ENCODE data around the gene STK32B. TPM values are rescaled to one million over a fixed set of nuclear protein-coding genes. Genes with fewer than 3 reads are reported as not detected.
"Not testable (repeated sequence)": the region's sequence is repeated elsewhere in the genome, so short reads cannot be mapped to it uniquely, and the experiment has no call there.

Gene STK32B
- total RNA-seq, 2 donors from 2014 or later, result not detected

DNA sequence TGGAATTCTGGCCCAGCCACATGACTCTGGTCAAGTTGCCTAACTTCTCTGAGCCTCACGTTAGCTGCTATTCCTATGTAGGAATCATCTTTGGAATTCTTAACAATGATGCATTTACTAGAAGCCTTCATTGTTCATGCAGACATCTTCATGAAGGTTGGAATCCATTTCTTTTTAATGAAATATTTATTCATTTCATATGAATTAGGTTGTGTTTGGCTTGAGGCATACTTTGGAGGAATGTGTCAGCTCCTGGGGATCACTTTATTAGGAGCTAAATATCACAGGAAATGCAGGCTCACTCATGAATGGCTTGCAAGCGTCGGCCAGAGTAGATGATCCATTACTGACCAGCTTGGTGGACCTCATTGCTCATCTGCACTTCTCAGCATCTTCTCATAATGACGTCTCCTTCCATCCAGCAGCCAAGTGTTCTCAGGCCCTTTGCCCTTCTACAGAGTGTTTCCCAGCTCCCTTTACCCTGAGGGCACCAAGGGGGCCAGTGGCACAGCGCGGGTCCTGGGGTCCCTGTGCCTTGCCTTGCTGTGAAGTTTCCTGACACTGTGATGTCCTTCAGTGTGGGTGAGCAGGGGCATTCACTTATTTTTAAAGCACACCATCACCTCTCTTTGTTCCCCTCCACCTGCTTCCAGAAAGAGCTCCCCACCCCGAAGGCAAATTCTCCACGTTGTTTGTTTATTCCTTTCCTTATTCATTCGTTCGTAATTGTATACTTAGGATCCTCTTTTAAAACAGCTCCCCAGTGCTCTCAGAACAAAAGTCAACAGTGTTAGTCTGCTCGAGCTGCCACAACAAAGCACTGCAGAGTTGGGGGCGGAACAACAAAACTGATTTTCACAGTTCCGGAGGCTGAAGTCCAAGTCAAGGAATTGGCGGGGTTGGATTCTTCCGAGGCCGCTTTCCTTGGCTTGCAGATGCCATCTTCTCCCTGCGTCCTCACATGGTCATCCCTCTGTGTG, 106.8 kb downstream of the STK32B start:
- Mint-ChIP-seq H3K36me3 (ENCODE audit: low read depth) (no peaks in the 10 kb centered on the region), H3K27ac (no peak overlapping the region), H3K4me3 (no peak overlapping the region), H3K4me1 (no peaks in the 10 kb centered on the region), H3K27me3 (peaks cover 5% of the 10 kb centered on the region), H3K9me3 (no peaks in the 10 kb centered on the region)
- no peak for ATAC-seq (replicated peaks)

DNA sequence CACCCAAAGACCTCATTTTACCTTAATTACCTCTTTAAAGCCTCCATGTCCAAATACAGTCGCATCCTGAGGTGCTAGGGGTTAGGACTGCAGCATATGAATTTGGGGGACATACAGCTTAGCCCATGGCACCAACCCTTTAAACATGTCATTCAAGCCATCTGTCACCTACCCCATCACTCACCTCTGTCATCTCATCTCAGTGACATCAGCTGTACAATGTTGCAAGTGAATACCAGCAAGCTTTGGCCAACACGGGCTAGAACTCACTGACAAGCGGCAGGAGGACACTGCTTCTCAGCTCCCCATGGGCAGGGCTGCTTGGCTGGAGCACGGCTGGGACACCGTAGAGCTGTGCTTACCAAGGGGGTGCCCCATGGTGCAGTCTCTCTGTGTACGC, 107.5 kb downstream of the STK32B start:
- Mint-ChIP-seq H3K9me3 (no peaks in the 10 kb centered on the region), H3K4me1 (no peaks in the 10 kb centered on the region), H3K27me3 (peaks cover 5% of the 10 kb centered on the region), H3K4me3 (no peak overlapping the region), H3K27ac (no peak overlapping the region), H3K36me3 (ENCODE audit: low read depth) (no peaks in the 10 kb centered on the region)
- ATAC-seq (replicated peaks), result no peak

DNA sequence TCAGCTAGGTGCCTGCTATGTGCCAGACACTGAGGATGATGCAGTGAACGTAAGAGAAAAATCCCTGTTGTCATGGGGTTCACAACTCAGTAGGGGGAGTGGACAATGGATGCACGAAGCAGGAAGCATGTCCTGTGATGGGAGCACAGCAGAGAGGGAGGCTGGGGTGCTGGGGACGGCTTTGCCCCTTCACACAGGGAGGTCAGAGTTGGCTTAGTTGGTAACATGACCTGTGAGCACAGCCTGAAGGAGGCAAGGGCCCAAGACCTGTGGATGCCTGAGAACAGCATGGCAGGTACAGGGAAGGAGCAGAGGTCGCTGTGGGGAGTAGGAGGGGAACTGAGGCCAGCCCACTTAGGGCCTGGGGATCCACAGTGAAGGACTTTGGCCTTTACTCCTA, 109.4 kb downstream of the STK32B start:
- no peak overlapping the region for H3K4me3 Mint-ChIP-seq
- H3K4me1 Mint-ChIP-seq, result no peaks in the 10 kb centered on the region
- no peak for ATAC-seq (replicated peaks)
- no peaks in the 10 kb centered on the region for H3K36me3 Mint-ChIP-seq (ENCODE audit: low read depth)
- no peaks in the 10 kb centered on the region for H3K9me3 Mint-ChIP-seq
- no peaks in the 10 kb centered on the region for H3K27me3 Mint-ChIP-seq
- H3K27ac Mint-ChIP-seq, result no peak overlapping the region

- ATAC-seq (replicated peaks), result no peak
- Mint-ChIP-seq H3K27me3 (no peaks in the 10 kb centered on the region), H3K4me1 (no peaks in the 10 kb centered on the region), H3K4me3 (no peak overlapping the region), H3K36me3 (ENCODE audit: low read depth) (no peaks in the 10 kb centered on the region), H3K9me3 (no peaks in the 10 kb centered on the region), H3K27ac (no peak overlapping the region)
Measured at GRCh38 chr4:5162909-5163508, 111.7 kb downstream of the STK32B start.

DNA sequence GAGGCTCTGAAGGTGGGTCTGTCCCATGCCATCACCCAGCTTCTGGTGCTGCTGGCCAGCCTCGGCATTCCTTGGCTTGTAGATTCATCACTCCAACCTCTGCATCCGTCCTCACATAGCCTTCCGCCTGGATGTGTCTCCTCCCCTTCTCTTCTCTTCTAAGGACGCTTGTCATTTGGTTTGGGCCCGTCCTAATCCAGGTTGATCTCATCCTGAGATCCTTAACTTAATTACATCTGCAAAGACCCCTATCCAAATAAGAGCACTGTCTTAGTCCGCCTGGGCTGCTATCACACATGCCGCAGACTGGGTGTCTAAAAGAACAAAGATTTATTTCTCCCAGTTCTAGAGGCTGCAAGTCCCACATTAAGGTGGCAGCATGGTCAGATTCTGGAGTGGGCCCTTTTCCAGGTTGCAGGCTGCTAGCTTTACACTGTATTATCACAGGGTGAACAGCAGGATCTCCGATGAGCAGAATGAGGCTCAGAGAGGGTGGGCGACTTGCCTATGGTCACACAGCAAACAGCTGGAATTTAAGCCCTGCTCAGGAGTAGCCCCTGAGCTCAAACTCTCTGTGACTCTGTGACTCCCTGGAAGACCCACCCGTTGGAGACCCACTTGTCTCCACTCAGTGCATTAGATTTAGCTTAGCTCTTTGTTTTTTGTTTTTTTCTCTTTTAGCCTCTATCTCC, 113.1 kb downstream of the STK32B start:
- Mint-ChIP-seq H3K4me3 (no peak overlapping the region), H3K4me1 (no peaks in the 10 kb centered on the region), H3K36me3 (ENCODE audit: low read depth) (no peaks in the 10 kb centered on the region), H3K27ac (no peak overlapping the region), H3K27me3 (no peaks in the 10 kb centered on the region), H3K9me3 (no peaks in the 10 kb centered on the region)
- no peak for ATAC-seq (replicated peaks)

DNA sequence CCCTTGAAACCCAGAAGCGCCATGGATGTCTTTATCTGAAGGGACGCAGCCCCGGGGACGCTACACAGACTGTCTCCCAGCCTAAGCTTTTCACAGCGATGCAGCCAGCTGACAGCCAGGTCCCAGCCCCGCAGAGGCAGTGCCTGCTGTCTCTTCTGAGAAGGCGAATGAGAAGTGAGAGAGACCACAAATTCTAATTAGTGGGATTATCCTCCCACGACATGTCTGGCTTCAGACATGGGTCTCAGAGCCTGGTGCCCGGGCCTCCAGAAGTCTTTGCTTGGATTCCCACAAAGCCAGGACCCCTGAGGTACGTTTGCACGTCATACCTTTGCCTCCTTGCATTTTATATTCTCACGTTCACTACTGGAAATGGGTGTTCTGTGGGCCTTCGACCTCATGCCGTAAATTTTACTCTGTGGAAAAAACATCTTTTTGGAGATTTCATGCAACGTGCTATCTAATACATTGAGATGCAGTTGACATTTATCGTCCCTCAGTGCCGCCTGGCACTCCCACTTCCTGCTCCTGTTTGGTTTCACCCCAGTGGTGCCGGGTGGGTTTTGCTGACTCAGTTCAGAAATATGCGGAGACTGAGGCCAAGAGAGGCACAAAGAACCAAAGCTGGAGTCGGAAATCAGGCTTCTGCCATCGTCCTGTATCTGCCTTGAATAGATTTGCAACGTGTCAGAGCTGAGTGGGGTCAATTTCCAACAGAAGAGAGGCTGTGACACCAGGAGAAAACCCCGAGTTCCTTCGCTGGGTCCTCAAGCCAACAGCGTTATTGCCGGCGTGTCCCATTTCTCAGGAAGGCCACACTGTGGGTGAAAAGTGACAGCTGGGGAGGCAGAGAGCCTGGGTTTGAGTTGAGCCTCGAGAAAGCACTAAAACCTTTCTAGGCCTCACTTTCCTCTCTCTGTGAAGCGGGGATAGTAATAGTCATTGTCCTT, 114.4 kb downstream of the STK32B start:
- H3K36me3 Mint-ChIP-seq (ENCODE audit: low read depth), result no peaks in the 10 kb centered on the region
- H3K4me3 Mint-ChIP-seq, result no peak overlapping the region
- H3K4me1 Mint-ChIP-seq, result no peaks in the 10 kb centered on the region
- no peaks in the 10 kb centered on the region for H3K9me3 Mint-ChIP-seq
- H3K27me3 Mint-ChIP-seq, result no peaks in the 10 kb centered on the region
- no peak overlapping the region for H3K27ac Mint-ChIP-seq
- ATAC-seq (replicated peaks), result no peak

DNA sequence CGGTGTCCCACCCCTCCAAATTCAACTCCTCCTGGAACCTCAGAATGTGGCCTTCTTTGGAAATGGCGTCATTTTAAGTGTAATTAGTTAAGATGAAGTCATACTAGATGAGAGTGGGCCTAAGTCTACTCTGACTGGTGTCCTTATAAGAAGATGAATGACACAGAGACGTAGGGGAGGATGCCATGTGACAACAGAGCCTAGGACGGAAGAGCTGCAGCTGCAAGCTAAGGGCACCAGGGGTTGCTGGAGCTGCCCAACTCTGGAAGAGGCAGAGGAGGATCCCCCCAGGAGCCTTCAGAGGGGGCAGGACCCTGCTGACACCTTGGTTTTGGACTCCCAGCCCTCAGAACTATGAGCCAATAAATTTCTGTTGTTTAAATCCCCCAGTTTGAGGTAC, 115.1 kb downstream of the STK32B start:
- Mint-ChIP-seq H3K4me1 (no peaks in the 10 kb centered on the region), H3K9me3 (no peaks in the 10 kb centered on the region), H3K27me3 (no peaks in the 10 kb centered on the region), H3K36me3 (ENCODE audit: low read depth) (no peaks in the 10 kb centered on the region), H3K4me3 (no peak overlapping the region), H3K27ac (no peak overlapping the region)
- ATAC-seq (replicated peaks), result no peak

DNA sequence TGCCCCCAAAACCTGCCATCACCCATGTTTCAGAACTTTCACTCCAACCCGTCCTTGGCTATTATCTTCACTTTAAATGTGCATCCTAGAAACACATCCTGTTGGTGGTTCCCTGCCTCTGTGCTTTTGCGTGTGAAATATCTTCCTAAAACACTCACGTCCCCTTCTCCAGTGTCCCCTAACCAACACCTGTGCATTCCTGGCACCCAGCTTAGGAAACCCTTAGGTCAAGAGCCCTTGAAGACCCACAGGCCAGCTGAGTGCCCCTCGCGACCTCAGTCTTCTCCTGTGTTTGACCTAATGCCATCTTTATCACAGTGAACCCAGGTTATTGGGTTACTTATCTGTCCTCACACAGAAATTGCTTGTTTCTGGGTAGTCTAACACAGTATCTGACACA, 117.6 kb downstream of the STK32B start:
- Mint-ChIP-seq H3K4me1 (no peaks in the 10 kb centered on the region), H3K27ac (no peak overlapping the region), H3K4me3 (no peak overlapping the region), H3K36me3 (ENCODE audit: low read depth) (no peaks in the 10 kb centered on the region), H3K27me3 (no peaks in the 10 kb centered on the region), H3K9me3 (peaks cover 5% of the 10 kb centered on the region)
- no peak for ATAC-seq (replicated peaks)

DNA sequence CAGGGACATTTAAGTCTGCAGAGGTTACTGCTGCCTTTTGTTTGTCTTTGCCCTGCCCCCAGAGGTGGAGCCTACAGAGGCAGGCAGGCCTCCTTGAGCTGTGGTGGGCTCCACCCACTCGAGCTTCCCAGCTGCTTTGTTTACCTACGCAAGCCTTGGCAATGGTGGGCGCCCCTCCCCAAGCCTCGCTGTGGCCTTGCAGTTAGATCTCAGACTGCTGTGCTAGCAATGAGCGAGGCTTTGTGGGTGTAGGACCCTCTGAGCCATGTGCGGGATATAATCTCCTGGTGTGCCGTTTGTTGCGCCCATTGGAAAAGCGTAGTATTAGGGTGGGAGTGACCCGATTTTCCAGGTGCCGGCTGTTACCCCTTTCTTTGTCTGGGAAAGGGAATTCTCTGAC, 124.6 kb downstream of the STK32B start:
- not testable (repeated sequence) for H3K4me1 Mint-ChIP-seq; H3K27ac Mint-ChIP-seq; H3K9me3 Mint-ChIP-seq; H3K36me3 Mint-ChIP-seq (ENCODE audit: low read depth); H3K4me3 Mint-ChIP-seq; ATAC-seq (replicated peaks)
- peaks cover 10% of the 10 kb centered on the region for H3K27me3 Mint-ChIP-seq

DNA sequence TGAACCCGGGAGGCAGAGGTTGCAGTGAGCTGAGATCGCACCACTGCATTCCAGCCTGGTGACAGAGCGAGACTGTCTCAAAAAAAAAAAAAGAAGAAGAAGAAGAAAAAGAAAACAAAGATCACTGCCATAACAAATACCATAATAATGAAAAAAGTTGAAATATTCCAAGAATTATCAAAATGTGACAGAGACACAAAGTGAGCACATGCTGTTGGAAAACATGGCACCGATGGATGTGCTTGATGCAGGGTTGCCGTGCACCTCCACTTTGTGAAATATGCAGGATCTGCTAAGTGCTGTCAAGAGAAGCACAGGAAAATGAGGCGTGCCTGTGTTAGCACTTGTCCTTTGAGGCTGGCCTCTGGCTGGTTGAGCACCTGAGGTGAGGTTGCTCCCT, 133.3 kb downstream of the STK32B start:
- Mint-ChIP-seq H3K36me3 (ENCODE audit: low read depth) (no peaks in the 10 kb centered on the region), H3K27ac (no peak overlapping the region), H3K9me3 (no peaks in the 10 kb centered on the region), H3K4me3 (no peak overlapping the region), H3K27me3 (peaks cover 18% of the 10 kb centered on the region), H3K4me1 (no peaks in the 10 kb centered on the region)
- ATAC-seq (replicated peaks), result no peak

- no peaks in the 10 kb centered on the region for H3K4me1 Mint-ChIP-seq
- no peak for ATAC-seq (replicated peaks)
- H3K27ac Mint-ChIP-seq, result no peak overlapping the region
- no peaks in the 10 kb centered on the region for H3K9me3 Mint-ChIP-seq
- peaks cover 14% of the 10 kb centered on the region for H3K27me3 Mint-ChIP-seq
- no peaks in the 10 kb centered on the region for H3K36me3 Mint-ChIP-seq (ENCODE audit: low read depth)
- no peak overlapping the region for H3K4me3 Mint-ChIP-seq
Measured at GRCh38 chr4:5185551-5185950, 134.3 kb downstream of the STK32B start.

DNA sequence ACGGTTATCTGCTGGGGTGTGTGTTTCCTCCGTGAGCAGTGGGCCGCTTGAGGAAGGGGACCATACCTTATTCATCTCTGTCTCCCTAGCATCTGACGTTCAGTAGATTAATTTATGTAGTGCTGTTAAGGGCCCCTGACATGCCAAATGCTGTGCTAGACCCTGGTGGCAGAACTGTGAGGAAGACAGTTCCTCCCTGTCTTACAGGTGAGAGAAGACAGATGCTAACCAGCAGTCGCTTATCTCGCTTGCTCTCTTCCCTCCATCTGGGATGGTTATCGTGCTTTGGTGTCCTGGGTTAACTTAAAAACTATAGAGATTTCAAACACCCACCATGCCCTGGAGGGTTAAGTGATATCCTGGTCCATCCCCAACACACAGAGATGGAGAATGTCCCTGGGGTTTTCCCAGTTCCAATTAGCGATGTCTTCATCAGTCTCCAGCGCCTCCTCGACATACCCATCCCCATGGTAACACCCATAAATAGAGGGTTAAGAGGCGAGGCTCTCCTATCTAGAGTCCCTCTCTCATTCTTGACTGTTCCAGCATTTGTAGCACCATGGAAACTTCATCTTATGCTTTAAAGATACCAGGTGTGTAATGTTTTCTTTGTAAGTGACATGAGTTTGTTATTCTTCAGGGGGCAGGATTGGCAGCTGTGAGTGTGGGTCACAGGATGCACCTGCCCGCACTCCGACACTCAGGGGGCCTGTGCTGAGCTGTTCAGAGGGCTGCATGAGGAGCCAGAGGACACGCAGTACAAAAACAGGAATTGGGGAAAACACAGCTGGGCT, 135.2 kb downstream of the STK32B start:
- Mint-ChIP-seq H3K27ac (no peak overlapping the region), H3K4me1 (no peaks in the 10 kb centered on the region), H3K4me3 (no peak overlapping the region), H3K36me3 (ENCODE audit: low read depth) (no peaks in the 10 kb centered on the region), H3K27me3 (peaks cover 14% of the 10 kb centered on the region), H3K9me3 (no peaks in the 10 kb centered on the region)
- no peak for ATAC-seq (replicated peaks)

GRCh38 chr4:5188130-5188529, 136.8 kb downstream of the STK32B start:
- H3K36me3 Mint-ChIP-seq (ENCODE audit: low read depth), result no peaks in the 10 kb centered on the region
- no peak overlapping the region for H3K27ac Mint-ChIP-seq
- no peaks in the 10 kb centered on the region for H3K9me3 Mint-ChIP-seq
- peaks cover 14% of the 10 kb centered on the region for H3K27me3 Mint-ChIP-seq
- H3K4me1 Mint-ChIP-seq, result no peaks in the 10 kb centered on the region
- ATAC-seq (replicated peaks), result no peak
- H3K4me3 Mint-ChIP-seq, result no peak overlapping the region

Data from activated T-helper 17 cell treated with anti-CD3 and anti-CD28 coated beads, Interleukin-2, amount 50 U/mL, for 72 hours (primary cell).